BLaER1 (cell line): ENCODE results near the gene AFAP1L2.

ENCODE experiments used
- H3K27ac ChIP-seq: shearing (Covaris generic); formaldehyde crosslinking; 2 replicates; pipeline ENCODE4 v1.8.1; 2022
- H3K27me3 ChIP-seq: shearing (Covaris generic); formaldehyde crosslinking; 2 replicates; pipeline ENCODE4 v1.8.1; 2022
- H3K36me3 ChIP-seq: shearing (Covaris generic); formaldehyde crosslinking; 2 replicates; pipeline ENCODE4 v1.8.1; 2022
- H3K4me1 ChIP-seq: shearing (Covaris generic); formaldehyde crosslinking; 2 replicates; pipeline ENCODE4 v1.8.1; 2022
- H3K4me2 ChIP-seq: shearing (Covaris generic); formaldehyde crosslinking; 2 replicates; pipeline ENCODE4 v1.8.1; 2022
- H3K4me3 ChIP-seq: shearing (Covaris generic); formaldehyde crosslinking; 2 replicates; pipeline ENCODE4 v1.8.1; 2022
- H3K9ac ChIP-seq: shearing (Covaris generic); formaldehyde crosslinking; 2 replicates; pipeline ENCODE4 v1.8.1; 2022
- H3K9me3 ChIP-seq: shearing (Covaris generic); formaldehyde crosslinking; 2 replicates; pipeline ENCODE4 v1.8.1; 2022
- H4K20me1 ChIP-seq: shearing (Covaris generic); formaldehyde crosslinking; 2 replicates; pipeline ENCODE4 v1.8.1; 2022
- Cebpa-rat ChIP-seq: shearing (Covaris generic); IDR thresholded peaks from 2 replicates; pipeline ENCODE4 v1.8.1; 2022

AFAP1L2 gene

DNA sequence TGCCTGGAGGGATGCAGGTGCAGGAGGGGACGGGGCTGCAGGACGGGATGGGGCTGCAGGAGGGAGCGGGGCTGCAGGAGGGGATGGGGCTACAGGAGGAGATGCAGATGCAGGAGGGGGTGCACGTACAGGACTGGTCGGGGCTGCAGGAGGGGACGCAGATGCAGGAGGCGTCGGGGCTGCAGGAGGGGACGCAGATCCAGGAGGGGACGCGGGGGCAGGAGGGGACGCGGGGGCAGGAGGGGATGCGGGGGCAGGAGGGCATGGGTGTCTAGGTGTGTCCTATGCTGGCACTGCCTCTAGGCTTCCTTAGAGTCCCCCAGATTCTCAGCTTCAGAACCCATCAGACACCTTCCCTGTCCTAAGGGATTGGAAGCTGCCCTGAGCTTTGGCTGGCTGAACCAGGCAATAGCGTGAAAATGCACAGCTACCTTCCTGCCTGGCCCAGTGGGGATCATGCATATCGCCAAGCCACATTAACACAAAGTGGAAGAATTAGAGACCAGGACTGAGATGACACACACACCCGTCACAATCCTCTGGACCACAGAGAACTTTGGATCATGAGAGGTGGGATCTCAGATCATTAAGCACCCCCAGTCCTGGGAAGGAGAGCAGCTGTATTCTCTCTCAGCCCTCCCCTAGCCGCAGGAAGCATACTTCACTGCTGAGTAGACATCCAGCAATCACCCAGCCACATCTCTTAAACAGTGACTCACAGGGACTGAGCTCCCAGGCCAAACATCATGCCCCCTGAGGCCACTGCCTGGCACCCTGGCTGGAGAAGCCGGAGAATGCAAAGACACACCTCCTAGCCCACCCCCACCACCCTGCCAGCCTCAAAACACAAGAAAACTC, 98.0 kb downstream of the AFAP1L2 start:
- Histone ChIP-seq H3K4me1 (peaks cover 46% of the 10 kb centered on the region), H4K20me1 (no peaks in the 10 kb centered on the region), H3K9ac (no peak overlapping the region), H3K27ac (no peak overlapping the region), H3K4me2 (peak overlapping the region; percentile 49), H3K9me3 (no peaks in the 10 kb centered on the region), H3K4me3 (no peak overlapping the region), H3K27me3 (no peaks in the 10 kb centered on the region), H3K36me3 (peaks cover 4% of the 10 kb centered on the region; the same call in 1 of the 2 replicates)
- TF ChIP-seq Cebpa-rat = no peak

DNA sequence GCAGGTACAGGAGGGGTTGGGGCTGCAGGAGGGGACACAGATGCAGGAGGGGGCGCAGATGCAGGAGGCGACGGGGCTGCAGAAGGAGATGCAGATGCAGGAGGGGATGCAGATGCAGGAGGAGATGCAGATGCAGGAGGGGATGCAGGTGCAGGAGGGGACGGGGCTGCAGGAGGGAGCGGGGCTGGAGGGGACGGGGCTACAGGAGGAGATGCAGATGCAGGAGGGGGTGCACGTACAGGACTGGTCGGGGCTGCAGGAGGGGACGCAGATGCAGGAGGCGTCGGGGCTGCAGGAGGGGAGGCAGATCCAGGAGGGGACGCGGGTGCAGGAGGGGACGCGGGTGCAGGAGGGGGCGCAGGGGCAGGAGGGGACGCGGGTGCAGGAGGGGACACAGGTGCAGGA, 98.8 kb downstream of the AFAP1L2 start:
- Histone ChIP-seq H3K9me3 (0 out of 2 replicates have a peak, but pooled peaks cover 4% of the 10 kb centered on the region), H3K27me3 (no peaks in the 10 kb centered on the region), H4K20me1 (no peaks in the 10 kb centered on the region), H3K4me1 (peaks cover 49% of the 10 kb centered on the region), H3K36me3 (peaks cover 13% of the 10 kb centered on the region), H3K27ac (no peak overlapping the region), H3K9ac (no peak overlapping the region), H3K4me2 (peak overlapping the region; percentile 89; the same call in 1 of the 2 replicates), H3K4me3 (peak overlapping the region; percentile 71)
- TF ChIP-seq Cebpa-rat = no peak

DNA sequence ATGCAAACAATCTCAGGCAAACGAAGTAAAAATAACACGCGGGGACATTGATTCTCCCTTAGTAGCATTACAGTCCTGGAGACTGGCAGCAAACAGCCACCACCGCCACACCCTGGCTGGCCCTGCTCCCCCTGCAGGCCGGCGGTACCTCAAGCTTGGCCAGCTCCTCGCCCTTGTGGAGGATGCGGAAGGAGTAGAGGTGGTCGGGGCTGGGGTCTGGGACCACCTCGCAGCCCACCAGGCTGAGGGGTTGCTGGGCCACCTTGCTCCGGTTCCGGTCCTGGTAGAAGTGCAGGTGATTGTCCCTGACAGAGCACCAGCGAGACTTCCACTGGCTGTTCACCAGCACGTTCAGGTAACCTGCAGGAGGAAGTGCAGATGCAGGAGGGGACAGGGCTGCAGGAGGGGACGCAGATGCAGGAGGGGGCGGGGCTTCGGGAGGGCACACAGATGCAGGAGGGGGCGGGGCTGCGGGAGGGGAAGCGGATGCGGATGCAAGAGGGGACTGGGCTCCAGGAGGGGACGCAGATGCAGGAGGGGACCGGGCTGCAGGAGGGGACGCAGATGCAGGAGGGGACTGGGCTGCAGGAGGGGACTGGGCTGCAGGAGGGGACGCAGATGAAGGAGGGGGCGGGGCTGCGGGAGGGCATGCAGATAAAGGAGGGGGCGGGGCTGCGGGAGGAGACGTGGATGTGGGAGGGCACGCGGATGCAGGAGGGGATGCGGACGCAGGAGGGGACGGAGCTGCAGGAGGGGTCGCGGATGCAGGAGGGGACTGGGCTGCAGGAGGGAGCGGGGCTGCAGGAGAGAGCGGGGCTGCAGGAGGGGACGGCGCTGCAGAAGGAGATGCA, 99.5 kb downstream of the AFAP1L2 start:
- Histone ChIP-seq H3K27me3 (no peaks in the 10 kb centered on the region), H3K9ac (peak overlapping the region; percentile 60), H3K4me2 (peak overlapping the region; percentile 89), H3K36me3 (peaks cover 20% of the 10 kb centered on the region), H3K9me3 (peaks cover 11% of the 10 kb centered on the region; the same call in 1 of the 2 replicates), H4K20me1 (no peaks in the 10 kb centered on the region), H3K4me1 (peaks cover 49% of the 10 kb centered on the region), H3K4me3 (peak overlapping the region; percentile 71), H3K27ac (peak overlapping the region; percentile 71)
- TF ChIP-seq Cebpa-rat = no peak

DNA sequence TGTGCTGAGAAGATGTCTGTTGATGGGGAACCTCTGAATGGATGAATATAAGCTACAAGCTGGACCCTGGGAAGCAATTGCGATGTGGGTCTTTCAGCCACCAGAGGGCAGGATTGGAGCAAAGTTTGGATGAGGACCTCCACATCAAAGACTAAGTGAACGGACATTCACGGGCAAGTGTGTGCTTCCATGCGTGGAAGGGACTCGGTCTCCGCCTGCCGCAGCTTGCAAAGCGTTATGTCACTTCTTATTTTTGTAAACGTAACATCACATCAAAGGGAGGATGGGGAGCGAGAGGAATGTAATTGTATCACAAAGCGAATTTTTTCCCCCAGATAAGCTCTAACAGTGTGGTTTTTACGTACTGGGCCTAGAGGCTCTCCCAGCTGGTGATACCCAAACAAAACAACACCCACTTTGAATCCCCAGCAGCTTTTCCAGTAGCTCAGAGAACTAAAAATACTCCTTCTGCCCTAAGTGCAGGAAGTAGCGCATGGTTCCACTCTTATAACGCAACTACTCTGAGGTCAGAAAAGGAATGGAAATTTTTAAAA, 100.2 kb downstream of the AFAP1L2 start:
- peaks cover 15% of the 10 kb centered on the region for H3K9me3 ChIP-seq
- H3K27ac ChIP-seq = peak overlapping the region; percentile 71
- H3K9ac ChIP-seq = peak overlapping the region; percentile 60
- TF ChIP-seq Cebpa-rat = no peak
- peaks cover 49% of the 10 kb centered on the region for H3K4me1 ChIP-seq
- peak overlapping the region; percentile 89 for H3K4me2 ChIP-seq
- H3K4me3 ChIP-seq = peak overlapping the region; percentile 71
- no peaks in the 10 kb centered on the region for H4K20me1 ChIP-seq
- H3K27me3 ChIP-seq = no peaks in the 10 kb centered on the region
- H3K36me3 ChIP-seq = peaks cover 27% of the 10 kb centered on the region

DNA sequence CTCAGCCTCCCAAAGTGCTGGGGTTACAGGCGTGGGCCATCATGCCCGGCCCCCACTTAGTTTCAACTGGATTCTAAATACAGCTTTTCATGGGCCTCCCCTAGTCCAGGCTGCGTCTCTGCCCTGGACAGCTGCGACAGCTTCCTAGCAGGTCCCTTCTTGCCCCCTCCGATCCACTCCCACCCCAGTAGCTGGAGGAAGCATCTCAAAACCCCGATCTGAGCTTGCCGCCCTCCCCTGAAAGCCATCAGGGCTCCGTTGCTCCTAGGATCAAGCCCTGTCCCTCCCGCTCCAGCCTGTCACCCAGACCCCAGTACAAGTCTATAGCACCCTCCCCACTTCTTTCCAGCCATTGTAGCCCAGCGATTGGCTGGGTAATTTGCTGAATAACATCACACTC, 100.7 kb downstream of the AFAP1L2 start:
- Histone ChIP-seq H3K4me1 (peaks cover 49% of the 10 kb centered on the region), H3K9ac (no peak overlapping the region), H3K36me3 (peaks cover 32% of the 10 kb centered on the region)

DNA sequence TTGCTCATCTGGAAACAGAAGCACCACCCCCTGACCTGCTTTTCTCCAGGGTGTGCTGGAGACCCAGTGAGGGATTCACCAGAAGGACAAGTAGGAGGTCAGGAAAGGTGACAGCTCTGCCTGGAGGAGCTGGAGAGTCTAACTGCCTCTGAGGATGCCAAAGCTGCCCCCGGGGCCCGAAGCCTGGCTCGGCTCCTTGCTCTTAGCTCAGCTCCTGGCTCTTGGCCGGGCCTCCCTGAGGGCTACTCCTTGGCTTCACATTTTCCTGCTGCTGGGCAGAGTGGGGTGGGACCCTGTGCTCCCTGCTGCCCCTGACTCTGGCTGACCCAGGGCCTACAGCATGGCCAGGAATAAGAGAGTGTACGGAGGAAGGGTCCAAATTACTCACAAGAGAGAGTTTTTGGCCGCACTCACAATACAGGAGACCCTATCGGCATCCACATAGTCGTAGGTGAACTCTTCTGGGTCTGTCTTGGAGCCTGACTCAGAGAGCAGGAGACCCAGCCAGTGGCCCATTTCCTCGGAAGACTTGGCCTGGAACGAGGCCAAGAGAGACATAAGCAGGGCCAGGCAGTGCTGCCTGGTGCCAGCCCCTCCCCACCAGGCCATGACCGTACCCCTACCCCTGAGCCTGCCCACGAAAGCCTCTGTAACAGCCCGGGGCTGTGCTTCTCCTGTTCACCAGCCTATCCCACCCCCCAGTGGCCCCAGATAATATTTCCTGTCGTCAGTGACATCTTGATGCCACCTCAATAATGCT, 102.2 kb downstream of the AFAP1L2 start:
- Histone ChIP-seq H3K9ac (peak overlapping the region; percentile 38), H4K20me1 (no peaks in the 10 kb centered on the region)

More for the DNA sequence above, 100.7 kb downstream of the AFAP1L2 start:
- peaks cover 20% of the 10 kb centered on the region for H3K9me3 ChIP-seq
- no peaks in the 10 kb centered on the region for H4K20me1 ChIP-seq
- H3K4me3 ChIP-seq = peak overlapping the region; percentile 71
- no peak for TF ChIP-seq Cebpa-rat
- no peaks in the 10 kb centered on the region for H3K27me3 ChIP-seq
- H3K27ac ChIP-seq = 0 out of 2 replicates have a peak overlapping the region, but pooled peaks have one; percentile 40
- peak overlapping the region; percentile 89 for H3K4me2 ChIP-seq

DNA sequence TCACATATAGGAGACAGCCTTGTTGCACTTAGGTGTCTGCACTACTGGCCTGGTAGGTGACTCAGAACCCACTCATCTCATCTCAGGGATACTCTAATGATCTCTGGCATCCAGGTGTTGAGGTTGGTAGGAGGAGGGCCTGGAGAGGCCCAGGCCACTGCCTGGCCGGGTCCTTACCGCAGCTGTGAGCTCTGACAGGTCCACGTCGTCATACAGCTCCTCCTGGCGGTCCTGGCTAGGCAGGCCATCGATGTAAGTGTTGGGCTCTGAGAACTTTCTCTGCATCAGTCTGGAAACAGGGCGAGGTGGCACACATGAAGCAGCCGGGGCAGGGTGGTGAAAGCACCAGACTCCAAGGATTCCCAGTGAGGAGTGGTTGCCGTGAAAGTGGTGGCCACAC, 103.1 kb downstream of the AFAP1L2 start:
- H3K4me2 ChIP-seq = no peak overlapping the region
- no peaks in the 10 kb centered on the region for H3K27me3 ChIP-seq
- peak overlapping the region; percentile 38 for H3K9ac ChIP-seq
- no peak for TF ChIP-seq Cebpa-rat
- no peak overlapping the region for H3K4me3 ChIP-seq
- no peaks in the 10 kb centered on the region for H4K20me1 ChIP-seq
- peak overlapping the region; percentile 67; the same call in 1 of the 2 replicates for H3K27ac ChIP-seq
- peaks cover 29% of the 10 kb centered on the region for H3K4me1 ChIP-seq
- peaks cover 44% of the 10 kb centered on the region for H3K9me3 ChIP-seq
- peaks cover 56% of the 10 kb centered on the region for H3K36me3 ChIP-seq

More for the DNA sequence above, 102.2 kb downstream of the AFAP1L2 start:
- peaks cover 34% of the 10 kb centered on the region for H3K9me3 ChIP-seq
- no peaks in the 10 kb centered on the region for H3K27me3 ChIP-seq
- H3K4me3 ChIP-seq = no peak overlapping the region
- peaks cover 46% of the 10 kb centered on the region for H3K36me3 ChIP-seq
- H3K4me1 ChIP-seq = peaks cover 38% of the 10 kb centered on the region
- H3K4me2 ChIP-seq = peak overlapping the region; percentile 68
- peak overlapping the region; percentile 67 for H3K27ac ChIP-seq
- TF ChIP-seq Cebpa-rat = no peak

DNA sequence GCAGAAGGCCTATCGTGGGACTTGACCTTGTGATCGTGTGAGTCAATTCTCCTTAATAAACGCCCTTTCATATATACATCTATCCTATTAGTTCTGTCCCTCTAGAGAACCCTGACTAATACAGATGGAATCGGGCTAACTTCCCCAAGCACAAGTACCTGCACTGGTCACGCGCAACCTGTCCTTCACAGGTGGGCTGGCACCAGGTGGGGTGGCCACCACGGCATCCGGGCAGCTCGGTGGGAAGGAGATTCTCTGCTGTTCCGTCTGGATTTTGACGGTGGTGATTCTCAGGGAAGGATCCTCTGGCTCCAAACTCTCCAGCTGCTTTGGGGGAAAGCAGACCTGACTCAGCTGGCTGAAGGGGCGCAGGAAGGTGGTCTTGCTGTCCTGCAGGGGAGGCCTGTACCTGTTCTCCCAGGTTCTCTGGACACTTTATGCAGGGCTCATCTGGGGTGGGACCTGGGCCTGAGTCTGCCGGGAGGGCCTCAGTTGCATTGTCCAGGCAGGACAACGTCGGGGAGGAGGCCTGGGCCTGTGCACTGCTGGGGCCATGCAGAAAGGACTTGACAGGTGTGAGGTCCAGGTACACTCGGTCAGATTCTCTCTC, 104.2 kb downstream of the AFAP1L2 start:
- H3K4me2 ChIP-seq = no peak overlapping the region
- no peak overlapping the region for H3K9ac ChIP-seq
- no peak overlapping the region for H3K4me3 ChIP-seq
- peaks cover 64% of the 10 kb centered on the region for H3K36me3 ChIP-seq
- no peaks in the 10 kb centered on the region for H4K20me1 ChIP-seq
- no peak for TF ChIP-seq Cebpa-rat
- H3K27me3 ChIP-seq = no peaks in the 10 kb centered on the region
- H3K4me1 ChIP-seq = peaks cover 29% of the 10 kb centered on the region
- H3K27ac ChIP-seq = no peak overlapping the region
- peaks cover 54% of the 10 kb centered on the region for H3K9me3 ChIP-seq
